Keratinocyte (primary cell): ENCODE results near the gene CLIC3. TPM values are rescaled to one million over a fixed set of nuclear protein-coding genes. Genes with fewer than 3 reads are reported as not detected.

ENCODE experiments used
- DNase-seq: peaks from one replicate; pipeline ENCODE4 v3.0.0-alpha.2; 2011; ENCODE audit warnings: low read depth, missing footprints, low spot score
- FAIRE-seq: peaks from 2 replicates; lab custom pipeline; 2011; peaks lifted over from hg19 to GRCh38; lab: Jason Lieb, UNC
- H2AFZ ChIP-seq: 2 replicates; pipeline ENCODE4 v1.6.0; 2012; ENCODE audit warnings: low read length, control low read depth, inconsistent platforms; ENCODE audit not compliant: control insufficient read depth
- H3K27ac ChIP-seq: 2 replicates; pipeline ENCODE4 v1.5.1; 2011; ENCODE audit warnings: low read length; ENCODE audit not compliant: control insufficient read depth, insufficient read depth
- H3K27me3 ChIP-seq: 3 replicates; pipeline ENCODE4 v1.6.0; 2011; ENCODE audit warnings: low read length; ENCODE audit not compliant: control insufficient read depth, insufficient read depth; ENCODE audit errors: extremely low read depth
- H3K36me3 ChIP-seq, 2 experiments: 2 replicates in 1 of 2; 3 replicates in 1 of 2; pipeline ENCODE4 v1.5.1; 2011; ENCODE audit warnings: low read length in 2 of 2, mild to moderate bottlenecking in 1 of 2; ENCODE audit not compliant: control insufficient read depth in 2 of 2, insufficient read depth in 2 of 2; ENCODE audit errors: extremely low read depth in 1 of 2
- H3K4me1 ChIP-seq: 3 replicates; pipeline ENCODE4 v1.5.1; 2011; ENCODE audit warnings: low read length; ENCODE audit not compliant: control insufficient read depth, insufficient read depth; ENCODE audit errors: extremely low read depth
- H3K4me2 ChIP-seq: 3 replicates; pipeline ENCODE4 v1.6.0; 2011; ENCODE audit warnings: low read depth, low read length; ENCODE audit not compliant: control insufficient read depth, insufficient read depth; ENCODE audit errors: extremely low read depth
- H3K4me3 ChIP-seq, 3 experiments: fragments of 200-600 bp in 1 of 3; sonication (generic) in 1 of 3; 2 replicates in 2 of 3; 3 replicates in 1 of 3; pipeline ENCODE4 v1.5.1; 2011 to 2016; ENCODE audit warnings: low read length in 3 of 3, mild to moderate bottlenecking in 3 of 3, control low read depth in 2 of 3, inconsistent platforms in 1 of 3, low read depth in 1 of 3, mixed read lengths in 1 of 3, mixed run types in 1 of 3, moderate library complexity in 1 of 3; ENCODE audit not compliant: control insufficient read depth in 2 of 3, insufficient read depth in 2 of 3; ENCODE audit errors: extremely low read depth in 1 of 3
- H3K79me2 ChIP-seq: 2 replicates; pipeline ENCODE4 v1.6.0; 2012; ENCODE audit warnings: low read length; ENCODE audit not compliant: control insufficient read depth, insufficient read depth
- H3K9ac ChIP-seq: 3 replicates; pipeline ENCODE4 v1.6.0; 2011; ENCODE audit warnings: low read length; ENCODE audit not compliant: control insufficient read depth, insufficient read depth; ENCODE audit errors: extremely low read depth
- H3K9me1 ChIP-seq: 3 replicates; pipeline ENCODE4 v1.6.0; 2011; ENCODE audit warnings: low read length; ENCODE audit not compliant: control insufficient read depth, insufficient read depth; ENCODE audit errors: extremely low read depth
- H3K9me3 ChIP-seq: 2 replicates; pipeline ENCODE4 v1.5.1; 2012; ENCODE audit warnings: low read depth, low read length; ENCODE audit not compliant: control insufficient read depth
- H4K20me1 ChIP-seq: 3 replicates; pipeline ENCODE4 v1.6.0; 2011; ENCODE audit warnings: low read length; ENCODE audit not compliant: control insufficient read depth, insufficient read depth; ENCODE audit errors: extremely low read depth
- EZH2 ChIP-seq: IDR thresholded peaks from one replicate; pipeline ENCODE4 v1.6.1; 2012; ENCODE audit warnings: inconsistent platforms, mild to moderate bottlenecking, low read length, moderate library complexity
- dilution Hi-C: fragments of 300-500 bp; cut with MboI; formaldehyde crosslinking; loops from one replicate; pipeline ENCODE4 v1.7.0; 2020; ENCODE audit warnings: low sequenced_read_pairs; ENCODE audit not compliant: extremely low pct_ligation_motif_present
- polyA plus RNA-seq, 5 experiments: library from polyadenylated mRNA; depleted of rRNA in 3 of 5; stranded (reverse) in 3 of 5; stranded (forward) in 1 of 5; unstranded in 1 of 5; fragments of >200 nt; gene quantifications; 1 replicate in 1 of 5; 2 replicates in 3 of 5; 3 replicates in 1 of 5; pipeline versions ENCODE4 v1.2.1 to v1.2.3, GENCODE V29; 2011 to 2012; ENCODE audit warnings: missing spikeins in 2 of 5, low read depth in 1 of 5, low replicate concordance in 1 of 5
- TF ChIP-seq, protein P1 (sequence below), 3 experiments: IDR thresholded peaks in 1 of 3; conservative IDR thresholded peaks in 1 of 3; optimal IDR thresholded peaks in 1 of 3; 2 replicates in 2 of 3; 3 replicates in 1 of 3; pipeline versions ENCODE3 to v1.5.1; 2011; ENCODE audit warnings: low read length in 3 of 3, mild to moderate bottlenecking in 3 of 3, moderate library complexity in 2 of 3, control low read depth in 1 of 3, inconsistent platforms in 1 of 3; ENCODE audit not compliant: insufficient read depth in 2 of 3; ENCODE audit errors: extremely low read depth in 1 of 3

The CLIC3 gene
- polyA plus RNA-seq, 1 donor (not counting 4 experiments of a cell fraction or from before 2014, with no cell fraction given): 5.5 TPM

DNA sequence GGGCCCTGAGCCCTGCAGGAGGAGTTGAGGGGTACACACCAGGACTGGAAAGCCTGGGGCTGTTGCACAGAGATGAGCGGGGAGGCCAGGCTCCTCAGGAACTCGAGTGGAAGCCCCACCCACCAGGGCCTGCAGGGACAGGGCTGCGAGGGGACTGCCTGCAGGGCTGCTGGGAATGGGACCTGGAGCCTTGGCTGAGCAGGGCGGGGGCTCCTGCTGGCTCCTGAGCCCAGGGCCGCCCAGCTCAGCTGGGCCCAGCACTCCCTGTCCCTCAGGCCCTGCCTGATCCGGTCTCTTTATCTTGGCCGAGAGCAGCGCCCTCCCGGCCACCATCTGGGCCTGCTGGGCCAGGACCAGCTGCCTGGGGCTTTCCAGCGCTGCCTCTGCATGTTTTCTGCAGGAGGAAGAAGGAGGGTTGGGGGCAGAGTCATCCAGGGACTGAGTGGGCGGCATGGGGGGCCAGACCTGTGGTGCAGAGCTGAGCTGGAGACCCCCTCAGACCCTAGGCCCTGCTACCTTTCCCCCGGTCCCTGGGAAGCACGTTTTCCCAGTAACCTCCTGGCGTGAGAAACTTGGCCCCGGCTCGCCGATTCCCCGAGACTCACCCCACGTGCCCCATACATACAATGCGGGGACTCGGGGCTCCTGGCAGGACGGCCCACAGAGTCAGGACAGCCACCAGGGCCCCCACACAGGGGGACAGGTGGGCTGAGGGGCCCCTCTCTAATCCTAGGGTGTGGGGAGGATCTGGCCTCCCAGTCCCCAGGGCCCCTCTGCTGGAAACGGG lies 34.9 kb downstream of the CLIC3 start:
- H2AFZ ChIP-seq: no peak overlapping the region
- TF ChIP-seq, protein P1, sequence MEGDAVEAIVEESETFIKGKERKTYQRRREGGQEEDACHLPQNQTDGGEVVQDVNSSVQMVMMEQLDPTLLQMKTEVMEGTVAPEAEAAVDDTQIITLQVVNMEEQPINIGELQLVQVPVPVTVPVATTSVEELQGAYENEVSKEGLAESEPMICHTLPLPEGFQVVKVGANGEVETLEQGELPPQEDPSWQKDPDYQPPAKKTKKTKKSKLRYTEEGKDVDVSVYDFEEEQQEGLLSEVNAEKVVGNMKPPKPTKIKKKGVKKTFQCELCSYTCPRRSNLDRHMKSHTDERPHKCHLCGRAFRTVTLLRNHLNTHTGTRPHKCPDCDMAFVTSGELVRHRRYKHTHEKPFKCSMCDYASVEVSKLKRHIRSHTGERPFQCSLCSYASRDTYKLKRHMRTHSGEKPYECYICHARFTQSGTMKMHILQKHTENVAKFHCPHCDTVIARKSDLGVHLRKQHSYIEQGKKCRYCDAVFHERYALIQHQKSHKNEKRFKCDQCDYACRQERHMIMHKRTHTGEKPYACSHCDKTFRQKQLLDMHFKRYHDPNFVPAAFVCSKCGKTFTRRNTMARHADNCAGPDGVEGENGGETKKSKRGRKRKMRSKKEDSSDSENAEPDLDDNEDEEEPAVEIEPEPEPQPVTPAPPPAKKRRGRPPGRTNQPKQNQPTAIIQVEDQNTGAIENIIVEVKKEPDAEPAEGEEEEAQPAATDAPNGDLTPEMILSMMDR (optimal IDR thresholded peaks at IDR 0.05 in 1 of 3, IDR thresholded peaks at IDR 0.05 in 1 of 3, conservative IDR thresholded peaks at IDR 0.05 in 1 of 3; ENCODE audit: extremely low read depth in 1 of 3, insufficient read depth in 2 of 3, low read length in 3 of 3): no peak
- dilution Hi-C loops: no loop called here
- H3K9me1 ChIP-seq: no peaks in the 10 kb centered on the region
- H3K27ac ChIP-seq: no peak overlapping the region
- FAIRE-seq: no peak
- peaks cover 5% of the 10 kb centered on the region for H3K27me3 ChIP-seq
- H3K4me3 ChIP-seq: no peak overlapping the region
- H3K4me1 ChIP-seq: peaks cover 8% of the 10 kb centered on the region
- H3K9ac ChIP-seq: no peak overlapping the region
- no peak for DNase-seq
- H3K36me3 ChIP-seq: no peaks in the 10 kb centered on the region
- H4K20me1 ChIP-seq: no peaks in the 10 kb centered on the region
- H3K9me3 ChIP-seq: no peaks in the 10 kb centered on the region
- no peaks in the 10 kb centered on the region for H3K79me2 ChIP-seq
- H3K4me2 ChIP-seq: no peak overlapping the region

DNA sequence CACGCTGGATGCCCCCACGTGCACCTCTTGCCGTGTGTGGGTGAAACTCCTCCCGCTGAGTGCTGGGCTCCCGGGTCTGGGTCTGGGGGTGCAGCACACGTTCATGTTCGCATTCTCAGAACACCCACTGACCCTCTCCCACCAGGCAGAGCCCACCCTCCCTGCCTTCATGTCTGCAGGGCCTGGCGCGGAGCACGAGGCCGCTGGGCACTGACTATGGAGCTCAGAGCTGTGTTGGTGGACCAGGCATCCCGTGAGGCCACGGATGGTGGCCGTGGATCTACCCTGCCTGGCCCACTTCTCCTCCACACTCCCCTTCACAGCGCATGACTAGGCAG lies 35.5 kb downstream of the CLIC3 start:
- H2AFZ ChIP-seq: no peak overlapping the region
- H4K20me1 ChIP-seq: no peaks in the 10 kb centered on the region
- H3K27ac ChIP-seq: no peak overlapping the region
- H3K9me3 ChIP-seq: no peaks in the 10 kb centered on the region
- H3K9ac ChIP-seq: no peak overlapping the region
- peaks cover 5% of the 10 kb centered on the region for H3K27me3 ChIP-seq
- no peaks in the 10 kb centered on the region for H3K9me1 ChIP-seq
- dilution Hi-C loops: no loop called here
- peaks cover 8% of the 10 kb centered on the region for H3K4me1 ChIP-seq
- TF ChIP-seq, protein P1 (optimal IDR thresholded peaks at IDR 0.05 in 1 of 3, IDR thresholded peaks at IDR 0.05 in 1 of 3, conservative IDR thresholded peaks at IDR 0.05 in 1 of 3; ENCODE audit: extremely low read depth in 1 of 3, insufficient read depth in 2 of 3, low read length in 3 of 3): no peak
- no peak for TF ChIP-seq EZH2
- H3K4me3 ChIP-seq: no peak overlapping the region
- H3K79me2 ChIP-seq: no peaks in the 10 kb centered on the region
- no peaks in the 10 kb centered on the region for H3K36me3 ChIP-seq
- DNase-seq (no peak), FAIRE-seq (no peak)
- no peak overlapping the region for H3K4me2 ChIP-seq
